Right atrium auricular region (tissue), 2 donors: ENCODE results near the gene TAS2R16. TPM values are rescaled to one million over a fixed set of nuclear protein-coding genes. Genes with fewer than 3 reads are reported as not detected.

Experiments used
- DNase-seq: peaks from one replicate; pipeline ENCODE4 v3.0.0-alpha.2; 2019; ENCODE audit warnings: low spot score
- H3K27ac ChIP-seq, 2 donors: fragments of 200-600 bp; sonication (generic); 1 replicate in 1 of 2; 2 replicates in 1 of 2; pipeline ENCODE4 v1.5.1; 2016 to 2019
- H3K27me3 ChIP-seq, 2 donors: fragments of 200-600 bp; sonication (generic); one replicate each; pipeline versions ENCODE4 v1.5.1 to v1.6.0; 2017 to 2019
- H3K36me3 ChIP-seq: fragments of 200-600 bp; sonication (generic); one replicate; pipeline ENCODE4 v1.5.1; 2016
- H3K4me1 ChIP-seq, 2 donors: fragments of 200-600 bp; sonication (generic); one replicate each; pipeline versions ENCODE4 v1.5.1 to v1.6.0; 2017 to 2019
- H3K4me3 ChIP-seq, 2 donors: fragments of 200-600 bp; sonication (generic); 1 replicate in 1 of 2; 2 replicates in 1 of 2; pipeline ENCODE4 v1.5.1; 2017 to 2019; ENCODE audit warnings: mild to moderate bottlenecking in 1 of 2, moderate library complexity in 1 of 2
- H3K9me3 ChIP-seq, 2 donors: fragments of 200-600 bp; sonication (generic); one replicate each; pipeline ENCODE4 v1.5.1; 2019
- CTCF ChIP-seq, 2 donors: fragments of 200-600 bp; sonication (generic); IDR thresholded peaks; one replicate each; pipeline ENCODE4 v1.5.1; 2019; ENCODE audit warnings: antibody characterized with exemption in 2 of 2
- total RNA-seq, 2 donors: library from RNA; depleted of rRNA; stranded (reverse); fragments of >200 nt; gene quantifications; one replicate each; pipeline ENCODE4 v1.1.0, GENCODE V29; 2016

Gene TAS2R16
- total RNA-seq, 2 donors from 2014 or later, result not detected

GRCh38 chr7:123011766-123012369, 16.4 kb upstream of the TAS2R16 start:
- Histone ChIP-seq H3K9me3 (no peaks in the 10 kb centered on the region), H3K4me3 (no peak overlapping the region), H3K4me1 (no peaks in the 10 kb centered on the region), H3K27me3 (no peaks in the 10 kb centered on the region), H3K36me3 (no peaks in the 10 kb centered on the region), H3K27ac (no peak overlapping the region)
- TF ChIP-seq CTCF (IDR thresholded peaks at IDR 0.05), result no peak
- DNase-seq, result no peak

GRCh38 chr7:123004931-123005330, 9.4 kb upstream of the TAS2R16 start:
- Histone ChIP-seq H3K27me3 (no peaks in the 10 kb centered on the region), H3K27ac (no peak overlapping the region), H3K4me3 (no peak overlapping the region), H3K36me3 (no peaks in the 10 kb centered on the region), H3K4me1 (no peaks in the 10 kb centered on the region), H3K9me3 (no peaks in the 10 kb centered on the region)
- DNase-seq, result no peak
- no peak for TF ChIP-seq CTCF (IDR thresholded peaks at IDR 0.05)

GRCh38 chr7:123003539-123004126, 8.1 kb upstream of the TAS2R16 start:
- H3K27me3 ChIP-seq, result no peaks in the 10 kb centered on the region
- H3K4me1 ChIP-seq, result no peaks in the 10 kb centered on the region
- H3K4me3 ChIP-seq, result no peak overlapping the region
- no peak for TF ChIP-seq CTCF (IDR thresholded peaks at IDR 0.05)
- H3K36me3 ChIP-seq, result no peaks in the 10 kb centered on the region
- H3K27ac ChIP-seq, result no peak overlapping the region
- H3K9me3 ChIP-seq, result no peaks in the 10 kb centered on the region
- no peak for DNase-seq

- no peaks in the 10 kb centered on the region for H3K9me3 ChIP-seq
- TF ChIP-seq CTCF (IDR thresholded peaks at IDR 0.05), result no peak
- H3K27me3 ChIP-seq, result no peaks in the 10 kb centered on the region
- DNase-seq, result no peak
- H3K4me1 ChIP-seq, result no peaks in the 10 kb centered on the region
- no peak overlapping the region for H3K4me3 ChIP-seq
- H3K27ac ChIP-seq, result no peak overlapping the region
- H3K36me3 ChIP-seq, result no peaks in the 10 kb centered on the region
Measured at GRCh38 chr7:122989577-122989976, 5.9 kb downstream of the TAS2R16 start.

GRCh38 chr7:122989041-122989440, 6.5 kb downstream of the TAS2R16 start:
- H3K27me3 ChIP-seq, result no peaks in the 10 kb centered on the region
- no peak for TF ChIP-seq CTCF (IDR thresholded peaks at IDR 0.05)
- no peaks in the 10 kb centered on the region for H3K9me3 ChIP-seq
- no peak overlapping the region for H3K4me3 ChIP-seq
- no peaks in the 10 kb centered on the region for H3K4me1 ChIP-seq
- no peak overlapping the region for H3K27ac ChIP-seq
- no peaks in the 10 kb centered on the region for H3K36me3 ChIP-seq
- DNase-seq, result no peak

GRCh38 chr7:122988333-122988732, 7.2 kb downstream of the TAS2R16 start:
- Histone ChIP-seq H3K4me3 (no peak overlapping the region), H3K27me3 (no peaks in the 10 kb centered on the region), H3K27ac (no peak overlapping the region), H3K9me3 (no peaks in the 10 kb centered on the region), H3K4me1 (no peaks in the 10 kb centered on the region), H3K36me3 (no peaks in the 10 kb centered on the region)
- no peak for TF ChIP-seq CTCF (IDR thresholded peaks at IDR 0.05)
- no peak for DNase-seq
